Endothelial cell of umbilical vein (primary cell): ENCODE data around the gene RSPH3. TPM values are rescaled to one million over a fixed set of nuclear protein-coding genes. Genes with fewer than 3 reads are reported as not detected.

ENCODE experiments used
- BruUV-seq: library from RNA; stranded (reverse); fragments of 400-500 nt; replicated peaks from 2 replicates; lab custom pipeline; 2021; lab: Mats Ljungman, UMichigan
- CTCF ChIA-PET: fragments of 300-600, 350-600 bp; sonication (Branson Sonifier 250); formaldehyde crosslinking; loops from one replicate; lab custom pipeline; 2021; ENCODE audit warnings: antibody characterized with exemption, inconsistent platforms; lab: Charles Lee
- POLR2A ChIA-PET: fragments of 300-600, 350-600 bp; sonication (Branson Sonifier 250); formaldehyde crosslinking; loops from one replicate; lab custom pipeline; 2021; ENCODE audit warnings: antibody characterized with exemption, inconsistent platforms; lab: Charles Lee
- DNase-seq: peaks from one replicate; pipeline ENCODE4 v3.0.0-alpha.2; 2011; ENCODE audit warnings: low read depth, low spot score
- FAIRE-seq: peaks from 2 replicates; lab custom pipeline; 2011; peaks lifted over from hg19 to GRCh38; lab: Jason Lieb, UNC
- H2AFZ ChIP-seq: 2 replicates; pipeline ENCODE4 v1.6.0; 2012; ENCODE audit warnings: low read depth, low read length, control low read depth, inconsistent platforms
- H3K27ac ChIP-seq: 2 replicates; pipeline ENCODE4 v1.5.1; 2011; ENCODE audit warnings: low read depth, mild to moderate bottlenecking, control low read depth, low read length, moderate library complexity; ENCODE audit not compliant: insufficient read depth
- H3K27me3 ChIP-seq, 2 experiments: 2 replicates each; pipeline versions ENCODE4 v1.6.0 to v1.6.1; 2011; ENCODE audit warnings: low read length in 2 of 2, mixed read lengths in 1 of 2; ENCODE audit not compliant: control insufficient read depth in 2 of 2, insufficient read depth in 2 of 2
- H3K36me3 ChIP-seq, 2 experiments: 2 replicates in 1 of 2; 3 replicates in 1 of 2; pipeline ENCODE4 v1.5.1; 2011; ENCODE audit warnings: low read length in 2 of 2, mild to moderate bottlenecking in 1 of 2, moderate library complexity in 1 of 2; ENCODE audit not compliant: control insufficient read depth in 2 of 2, insufficient read depth in 2 of 2; ENCODE audit errors: extremely low read depth in 1 of 2
- H3K4me1 ChIP-seq: 3 replicates; pipeline ENCODE4 v1.5.1; 2011; ENCODE audit warnings: mild to moderate bottlenecking, low read length; ENCODE audit not compliant: control insufficient read depth, insufficient read depth; ENCODE audit errors: extremely low read depth
- H3K4me2 ChIP-seq: 2 replicates; pipeline ENCODE4 v1.6.1; 2011; ENCODE audit warnings: low read length, control low read depth, mixed read lengths; ENCODE audit not compliant: insufficient read depth
- H3K4me3 ChIP-seq, 3 experiments: fragments of 200-600 bp in 1 of 3; sonication (generic), shearing (Covaris generic) in 1 of 3; replicated peaks in 1 of 3; 2 replicates each; pipeline ENCODE4 v1.5.1; 2011 to 2016; ENCODE audit warnings: control low read depth in 3 of 3, low read length in 3 of 3, mild to moderate bottlenecking in 2 of 3, inconsistent platforms in 1 of 3, low read depth in 1 of 3, moderate library complexity in 1 of 3; ENCODE audit not compliant: insufficient read depth in 1 of 3
- H3K79me2 ChIP-seq: 2 replicates; pipeline ENCODE4 v1.6.0; 2012; ENCODE audit warnings: low read length, inconsistent platforms; ENCODE audit not compliant: control insufficient read depth, insufficient read depth
- H3K9ac ChIP-seq: replicated peaks from 2 replicates; pipeline ENCODE3; 2011; ENCODE audit warnings: low read length, control low read depth; ENCODE audit not compliant: insufficient read depth; ENCODE audit errors: extremely low read depth
- H3K9me1 ChIP-seq: replicated peaks from 3 replicates; pipeline ENCODE4 v1.6.0; 2011; ENCODE audit warnings: mild to moderate bottlenecking, low read length; ENCODE audit not compliant: control insufficient read depth, insufficient read depth; ENCODE audit errors: extremely low read depth
- H3K9me3 ChIP-seq: replicated peaks from 2 replicates; pipeline ENCODE4 v1.5.1; 2012; ENCODE audit warnings: low read length, inconsistent platforms; ENCODE audit not compliant: control insufficient read depth, insufficient read depth
- H4K20me1 ChIP-seq: replicated peaks from 2 replicates; pipeline ENCODE3; 2011; ENCODE audit warnings: mild to moderate bottlenecking, low read length; ENCODE audit not compliant: control insufficient read depth, insufficient read depth; ENCODE audit errors: extremely low read depth
- CTCF ChIP-seq, 2 donors: IDR thresholded peaks; 1 replicate in 1 of 2; 2 replicates in 1 of 2; pipeline ENCODE4 v1.5.1; 2011; ENCODE audit warnings: low read length in 2 of 2, mild to moderate bottlenecking in 2 of 2, moderate library complexity in 2 of 2, control low read depth in 1 of 2, inconsistent platforms in 1 of 2, low read depth in 1 of 2; ENCODE audit not compliant: insufficient read depth in 1 of 2; ENCODE audit errors: extremely low read depth in 1 of 2
- EZH2 ChIP-seq: IDR thresholded peaks from 2 replicates; pipeline ENCODE4 v1.6.1; 2012; ENCODE audit warnings: borderline replicate concordance, low read depth, mild to moderate bottlenecking, moderate library complexity, low read length, inconsistent platforms; ENCODE audit not compliant: severe bottlenecking
- MAX ChIP-seq: IDR thresholded peaks from 2 replicates; pipeline ENCODE4 v1.6.1; 2011; ENCODE audit not compliant: insufficient read depth, insufficient read length
- MYC ChIP-seq: IDR thresholded peaks from one replicate; pipeline ENCODE4 v1.6.1; 2011; ENCODE audit warnings: mild to moderate bottlenecking, low read depth, low read length
- dilution Hi-C: fragments of 300-500 bp; cut with MboI; formaldehyde crosslinking; loops from one replicate; pipeline ENCODE4 v1.15.0; 2019; ENCODE audit warnings: low sequenced_read_pairs; ENCODE audit not compliant: extremely low pct_ligation_motif_present
- intact Hi-C: fragments of 100-400 bp; cut with micrococcal nuclease; formaldehyde crosslinking; loops from one replicate; pipeline ENCODE4 v1.10.0; 2022
- polyA plus RNA-seq, 4 experiments: library from polyadenylated mRNA; depleted of rRNA in 3 of 4; stranded (reverse) in 3 of 4; unstranded in 1 of 4; fragments of >200 nt; gene quantifications; 2 replicates each; pipeline versions ENCODE4 v1.2.1 to v1.2.3, GENCODE V29; 2011 to 2012; ENCODE audit warnings: missing spikeins in 1 of 4
- total RNA-seq: library from RNA; stranded (reverse); gene quantifications from 2 replicates; pipeline ENCODE4 v1.2.3, GENCODE V29; 2021

Gene RSPH3
- total and polyA plus RNA-seq, 2 donors (not counting 3 experiments of a cell fraction or from before 2014, with no cell fraction given) = 0.66 to 3.3 TPM

- intact Hi-C loops = no loop called here
- no peak for FAIRE-seq
- no TSS peak for BruUV-seq
Observed at GRCh38 chr6:158938811-158939254, 61.2 kb downstream of the RSPH3 start.

More at GRCh38 chr6:158938811-158939254, 61.2 kb downstream of the RSPH3 start:
- TF ChIP-seq MAX = no peak
- TF ChIP-seq MYC = no peak
- no peak for TF ChIP-seq CTCF (IDR thresholded peaks at IDR 0.05; ENCODE audit: extremely low read depth in 1 of 2, insufficient read depth in 1 of 2, low read depth in 1 of 2, low read length in 2 of 2)
- no peak for TF ChIP-seq EZH2
- no peak overlapping the region for H3K27ac ChIP-seq
- H3K27me3 ChIP-seq = peaks cover 0 to 2% of the 10 kb centered on the region in 2 experiments
- POLR2A ChIA-PET = no interaction called here
- no peaks in the 10 kb centered on the region for H3K79me2 ChIP-seq
- no peaks in the 10 kb centered on the region for H3K4me1 ChIP-seq
- no peaks in the 10 kb centered on the region for H3K9me3 ChIP-seq
- dilution Hi-C loops = no loop called here
- H3K9me1 ChIP-seq = no peaks in the 10 kb centered on the region
- peak overlapping the region; percentile 79 for H3K4me2 ChIP-seq
- peak overlapping the region in 2 of 3 experiments; percentile 12 to 27 for H3K4me3 ChIP-seq
- CTCF ChIA-PET = interaction anchor here (0.6 to 0.9 kb wide), 2 partner anchors 22 to 98 kb away, joined by 3 read pairs; no protein-coding TSS in a partner anchor
- DNase-seq = no peak
- no peaks in the 10 kb centered on the region for H4K20me1 ChIP-seq
- H3K9ac ChIP-seq = no peak overlapping the region
- no peaks in the 10 kb centered on the region for H3K36me3 ChIP-seq
- peak overlapping the region; percentile 83 for H2AFZ ChIP-seq
